ENCODE data around the gene ZBTB20.
"Not testable (repeated sequence)": the region's sequence is repeated elsewhere in the genome, so short reads cannot be mapped to it uniquely, and the experiment has no call there.

ZBTB20 gene

DNA sequence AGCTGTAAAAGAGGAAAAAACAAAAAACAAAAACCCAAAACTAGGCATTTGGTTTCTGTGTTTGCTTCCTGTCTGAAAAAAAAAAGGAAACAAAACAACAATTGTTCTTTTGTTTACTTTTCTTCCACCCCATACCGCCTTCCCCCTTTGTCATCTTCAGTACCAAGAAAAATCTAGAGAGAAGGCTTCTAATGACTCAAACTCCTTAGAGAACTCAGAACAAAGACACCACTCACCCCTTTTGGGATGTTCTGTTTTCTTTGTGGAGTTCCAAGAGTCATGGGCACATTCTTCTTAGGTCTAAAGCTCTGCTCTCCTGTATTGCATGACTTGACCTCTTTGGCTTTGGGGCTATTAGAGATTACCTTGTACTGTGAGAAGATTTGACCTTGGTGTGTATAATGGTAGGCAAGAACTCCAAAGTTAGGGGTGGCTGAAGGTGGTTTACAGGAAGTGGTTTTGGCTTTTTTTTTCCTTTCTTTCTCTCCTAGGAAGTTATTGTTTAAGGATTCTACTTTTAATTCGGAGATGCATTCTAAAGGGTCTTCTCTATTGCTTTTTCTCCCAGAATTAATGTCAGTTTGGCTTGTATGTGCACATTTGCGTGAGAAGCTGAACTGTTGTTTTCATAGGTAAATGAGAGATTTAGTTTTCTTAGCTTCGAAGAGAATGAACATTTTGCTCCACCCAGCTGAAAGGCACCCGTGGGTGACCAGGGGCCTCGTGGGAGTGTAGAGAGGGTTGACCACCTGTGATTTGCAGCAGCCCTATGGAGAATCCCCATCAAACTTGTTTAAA lies 39.5 kb upstream of the ZBTB20 start:
- H3K9me3 ChIP-seq (ENCODE audit: insufficient read depth, low read length): peaks cover 4% of the 10 kb centered on the region; the same call in 1 of the 2 replicates
- no peak overlapping the region for H3K9ac ChIP-seq (ENCODE audit: low read length)
- H3K4me3 ChIP-seq (ENCODE audit: low read length): no peak overlapping the region
- peak overlapping the region; percentile 16 for H3K4me2 ChIP-seq (ENCODE audit: low read length)
- H2AFZ ChIP-seq (ENCODE audit: low read depth, low read length): peak overlapping the region; percentile 46; the same call in 1 of the 2 replicates
- H4K20me1 ChIP-seq (ENCODE audit: insufficient read depth, low read length): no peaks in the 10 kb centered on the region
- TF ChIP-seq, protein P1, sequence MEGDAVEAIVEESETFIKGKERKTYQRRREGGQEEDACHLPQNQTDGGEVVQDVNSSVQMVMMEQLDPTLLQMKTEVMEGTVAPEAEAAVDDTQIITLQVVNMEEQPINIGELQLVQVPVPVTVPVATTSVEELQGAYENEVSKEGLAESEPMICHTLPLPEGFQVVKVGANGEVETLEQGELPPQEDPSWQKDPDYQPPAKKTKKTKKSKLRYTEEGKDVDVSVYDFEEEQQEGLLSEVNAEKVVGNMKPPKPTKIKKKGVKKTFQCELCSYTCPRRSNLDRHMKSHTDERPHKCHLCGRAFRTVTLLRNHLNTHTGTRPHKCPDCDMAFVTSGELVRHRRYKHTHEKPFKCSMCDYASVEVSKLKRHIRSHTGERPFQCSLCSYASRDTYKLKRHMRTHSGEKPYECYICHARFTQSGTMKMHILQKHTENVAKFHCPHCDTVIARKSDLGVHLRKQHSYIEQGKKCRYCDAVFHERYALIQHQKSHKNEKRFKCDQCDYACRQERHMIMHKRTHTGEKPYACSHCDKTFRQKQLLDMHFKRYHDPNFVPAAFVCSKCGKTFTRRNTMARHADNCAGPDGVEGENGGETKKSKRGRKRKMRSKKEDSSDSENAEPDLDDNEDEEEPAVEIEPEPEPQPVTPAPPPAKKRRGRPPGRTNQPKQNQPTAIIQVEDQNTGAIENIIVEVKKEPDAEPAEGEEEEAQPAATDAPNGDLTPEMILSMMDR (IDR thresholded peaks at IDR 0.05; ENCODE audit: low read depth, low read length): no peak
- TF ChIP-seq EZH2phosphoT487 (IDR thresholded peaks at IDR 0.05; ENCODE audit: low read depth): no peak
- H3K27me3 ChIP-seq (ENCODE audit: low read depth, low read length): no peaks in the 10 kb centered on the region
- no peaks in the 10 kb centered on the region for H3K79me2 ChIP-seq (ENCODE audit: low read length)
- H3K27ac ChIP-seq (ENCODE audit: low read length): no peak overlapping the region
- peaks cover 8% of the 10 kb centered on the region for H3K4me1 ChIP-seq (ENCODE audit: low read length)
- no peaks in the 10 kb centered on the region for H3K36me3 ChIP-seq (replicated peaks; ENCODE audit: low read depth, low read length)

DNA sequence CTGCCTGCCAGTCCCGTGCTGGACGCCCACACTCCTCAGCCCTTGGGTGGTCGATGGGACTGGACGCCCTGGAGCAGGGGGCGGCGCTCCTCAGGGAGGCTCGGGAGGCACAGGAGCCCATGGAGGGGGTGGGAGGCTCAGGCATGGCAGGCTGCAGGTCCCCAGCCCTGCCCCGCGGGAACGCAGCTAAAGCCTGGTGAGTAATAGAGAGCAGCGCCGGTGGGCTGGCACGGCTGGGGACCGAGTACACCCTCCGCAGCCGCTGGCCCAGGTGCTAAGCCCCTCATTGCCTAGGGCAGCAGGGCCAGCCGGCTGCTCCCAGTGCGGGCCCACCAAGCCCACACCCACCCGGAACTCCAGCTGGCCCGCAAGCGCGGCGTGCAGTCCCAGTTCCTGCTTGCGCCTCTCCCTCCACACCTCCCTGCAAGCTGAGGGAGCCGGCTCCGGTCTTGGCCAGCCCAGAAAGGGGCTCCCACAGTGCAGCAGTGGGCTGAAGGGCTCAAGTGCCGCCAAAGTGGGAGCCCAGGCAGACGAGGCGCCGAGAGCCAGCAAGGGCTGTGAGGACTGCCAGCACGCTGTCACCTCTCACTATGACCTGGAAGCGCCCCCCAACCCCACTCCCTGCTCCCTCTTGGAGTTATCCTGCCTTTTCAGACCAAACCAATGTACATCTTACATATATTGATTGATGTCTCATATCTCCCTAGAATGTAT lies 37.9 kb upstream of the ZBTB20 start:
- not testable (repeated sequence) for H3K9me3 ChIP-seq (ENCODE audit: insufficient read depth, low read length); H3K9ac ChIP-seq (ENCODE audit: low read length); H3K27me3 ChIP-seq (ENCODE audit: low read depth, low read length); H2AFZ ChIP-seq (ENCODE audit: low read depth, low read length); H3K4me3 ChIP-seq (ENCODE audit: low read length); H4K20me1 ChIP-seq (ENCODE audit: insufficient read depth, low read length); H3K79me2 ChIP-seq (ENCODE audit: low read length); H3K27ac ChIP-seq (ENCODE audit: low read length); H3K36me3 ChIP-seq (replicated peaks; ENCODE audit: low read depth, low read length); H3K4me2 ChIP-seq (ENCODE audit: low read length); H3K4me1 ChIP-seq (ENCODE audit: low read length)

DNA sequence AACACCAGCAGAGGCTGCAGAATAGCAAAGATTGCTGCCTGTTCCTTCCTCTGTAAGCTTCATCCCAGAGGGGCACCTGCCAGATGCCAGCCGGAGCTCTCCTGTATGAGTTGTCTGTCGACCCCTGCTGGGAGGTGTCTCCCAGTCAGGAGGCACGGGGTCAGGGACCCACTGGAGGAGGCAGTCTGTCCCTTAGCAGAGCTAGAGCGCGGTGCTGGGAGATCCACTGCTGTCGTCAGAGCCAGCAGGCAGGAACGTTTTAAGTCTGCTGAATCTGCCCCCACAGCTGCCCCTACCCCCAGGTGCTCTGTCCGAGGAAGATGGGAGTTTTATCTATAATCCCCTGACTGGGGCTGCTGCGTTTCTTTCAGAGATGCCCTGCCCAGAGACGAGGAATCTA lies 31.8 kb upstream of the ZBTB20 start:
- H3K79me2 ChIP-seq (ENCODE audit: low read length); H3K36me3 ChIP-seq (replicated peaks; ENCODE audit: low read depth, low read length); H3K9me3 ChIP-seq (ENCODE audit: insufficient read depth, low read length); H3K9ac ChIP-seq (ENCODE audit: low read length); H3K4me1 ChIP-seq (ENCODE audit: low read length); H3K4me3 ChIP-seq (ENCODE audit: low read length); H2AFZ ChIP-seq (ENCODE audit: low read depth, low read length); H3K4me2 ChIP-seq (ENCODE audit: low read length); H3K27ac ChIP-seq (ENCODE audit: low read length); H3K27me3 ChIP-seq (ENCODE audit: low read depth, low read length); H4K20me1 ChIP-seq (ENCODE audit: insufficient read depth, low read length): not testable (repeated sequence)

DNA sequence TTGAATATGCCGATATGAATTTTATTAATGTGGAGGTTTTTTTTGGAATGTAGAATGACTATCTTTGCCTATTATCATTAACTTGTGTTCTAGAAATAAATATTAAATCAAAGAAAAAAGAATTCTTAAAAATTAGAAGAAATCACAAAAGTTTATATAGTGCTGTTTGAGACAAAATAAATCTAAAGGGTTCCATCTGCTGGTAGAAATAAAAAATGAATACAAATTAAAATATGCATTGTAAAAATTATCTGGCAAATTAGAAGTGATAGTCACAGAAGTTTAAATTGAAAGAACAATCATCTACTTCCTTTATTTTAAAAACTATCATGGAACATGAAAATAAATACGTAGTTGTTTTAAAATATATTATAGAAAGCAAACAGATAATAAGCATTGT lies 22.7 kb upstream of the ZBTB20 start:
- H3K27me3 ChIP-seq (ENCODE audit: low read depth, low read length): no peaks in the 10 kb centered on the region
- no peaks in the 10 kb centered on the region for H3K36me3 ChIP-seq (replicated peaks; ENCODE audit: low read depth, low read length)
- no peaks in the 10 kb centered on the region for H4K20me1 ChIP-seq (ENCODE audit: insufficient read depth, low read length)
- TF ChIP-seq, protein P1 (IDR thresholded peaks at IDR 0.05; ENCODE audit: low read depth, low read length): peak; percentile 44
- no peak for TF ChIP-seq EZH2phosphoT487 (IDR thresholded peaks at IDR 0.05; ENCODE audit: low read depth)
- H3K79me2 ChIP-seq (ENCODE audit: low read length): no peaks in the 10 kb centered on the region
- H3K4me2 ChIP-seq (ENCODE audit: low read length): no peak overlapping the region
- no peak overlapping the region for H3K27ac ChIP-seq (ENCODE audit: low read length)
- no peak overlapping the region for H2AFZ ChIP-seq (ENCODE audit: low read depth, low read length)
- H3K9me3 ChIP-seq (ENCODE audit: insufficient read depth, low read length): no peaks in the 10 kb centered on the region
- H3K4me3 ChIP-seq (ENCODE audit: low read length): no peak overlapping the region
- no peak overlapping the region for H3K9ac ChIP-seq (ENCODE audit: low read length)
- H3K4me1 ChIP-seq (ENCODE audit: low read length): no peaks in the 10 kb centered on the region

DNA sequence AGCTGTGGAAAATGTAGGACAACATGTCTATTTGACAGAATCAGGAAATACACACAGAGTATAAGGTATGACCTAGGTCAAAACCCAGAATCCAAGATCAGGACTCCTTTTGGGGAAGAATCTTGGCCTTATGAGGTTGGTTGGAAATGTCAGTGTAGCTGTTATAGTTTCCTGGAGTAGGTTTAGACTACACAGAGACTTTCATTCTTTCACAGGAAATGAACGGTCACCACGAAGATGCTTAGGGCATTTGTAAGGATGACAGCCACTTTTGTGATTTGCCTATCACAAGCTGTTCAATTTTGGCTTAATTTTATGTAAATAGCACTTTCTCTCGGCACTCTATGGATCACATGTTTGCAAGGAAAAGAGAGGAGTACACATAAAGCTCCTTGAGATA lies 18.6 kb upstream of the ZBTB20 start:
- H2AFZ ChIP-seq (ENCODE audit: low read depth, low read length): no peak overlapping the region
- no peaks in the 10 kb centered on the region for H3K36me3 ChIP-seq (replicated peaks; ENCODE audit: low read depth, low read length)
- peaks cover 2% of the 10 kb centered on the region for H3K4me1 ChIP-seq (ENCODE audit: low read length)
- H3K9ac ChIP-seq (ENCODE audit: low read length): no peak overlapping the region
- H3K9me3 ChIP-seq (ENCODE audit: insufficient read depth, low read length): no peaks in the 10 kb centered on the region
- no peak for TF ChIP-seq EZH2phosphoT487 (IDR thresholded peaks at IDR 0.05; ENCODE audit: low read depth)
- TF ChIP-seq, protein P1 (IDR thresholded peaks at IDR 0.05; ENCODE audit: low read depth, low read length): no peak
- H3K79me2 ChIP-seq (ENCODE audit: low read length): no peaks in the 10 kb centered on the region
- no peaks in the 10 kb centered on the region for H4K20me1 ChIP-seq (ENCODE audit: insufficient read depth, low read length)
- no peak overlapping the region for H3K27ac ChIP-seq (ENCODE audit: low read length)
- no peak overlapping the region for H3K4me3 ChIP-seq (ENCODE audit: low read length)
- H3K4me2 ChIP-seq (ENCODE audit: low read length): no peak overlapping the region
- no peaks in the 10 kb centered on the region for H3K27me3 ChIP-seq (ENCODE audit: low read depth, low read length)

Measured in OCI-LY3 (cell line).